A204.1 (cell line): ENCODE measurements around the gene WNK1.
A peak's percentile ranks its signal among the peaks of the same experiment; 100 is the strongest.
"Not testable (repeated sequence)": the region's sequence is repeated elsewhere in the genome, so short reads cannot be mapped to it uniquely, and the experiment has no call there.

Experiments used
- FAIRE-seq: peaks from 2 replicates; lab custom pipeline; 2012; peaks lifted over from hg19 to GRCh38; lab: Jason Lieb, UNC

The WNK1 gene

DNA sequence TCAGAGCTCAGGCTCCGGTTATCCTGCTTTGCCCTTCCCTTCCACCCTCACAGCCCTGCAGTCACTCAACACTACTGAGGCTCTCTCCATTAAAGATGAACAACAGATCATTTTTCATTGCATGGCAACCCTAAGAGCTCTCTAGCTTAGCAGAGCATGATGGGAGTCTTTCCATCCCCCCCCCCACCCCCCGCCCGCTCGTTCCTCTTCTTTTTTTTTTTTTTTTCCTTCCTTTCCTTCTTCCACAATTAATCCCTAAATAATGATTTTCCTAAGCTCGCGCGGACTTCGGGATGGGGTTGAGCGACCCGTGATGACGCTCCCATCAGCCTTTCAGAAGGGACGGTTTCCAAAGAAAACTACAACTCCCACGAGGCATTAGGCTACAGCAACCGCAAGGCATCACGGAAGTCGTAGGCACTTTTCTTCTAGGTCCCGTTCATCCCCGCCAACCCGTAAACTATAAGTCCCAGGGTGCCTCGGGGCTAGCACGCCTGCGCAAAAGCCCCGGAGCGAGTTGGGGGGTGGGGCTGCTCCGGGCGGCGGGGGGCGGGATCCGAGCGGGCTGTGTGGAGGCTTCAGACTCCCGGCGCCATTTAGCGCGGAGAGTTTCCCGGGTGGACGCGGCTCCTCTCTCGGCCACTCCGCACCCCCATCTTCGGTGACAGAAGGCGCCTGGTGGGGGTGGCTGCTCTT lies at the start of gene WNK1:
Gene WNK1, plus strand, starts transcription at position 581 of the 696 bp plus-strand sequence. CDS start 987 bp downstream, outside the sequence.
- FAIRE-seq: peak; percentile 97

DNA sequence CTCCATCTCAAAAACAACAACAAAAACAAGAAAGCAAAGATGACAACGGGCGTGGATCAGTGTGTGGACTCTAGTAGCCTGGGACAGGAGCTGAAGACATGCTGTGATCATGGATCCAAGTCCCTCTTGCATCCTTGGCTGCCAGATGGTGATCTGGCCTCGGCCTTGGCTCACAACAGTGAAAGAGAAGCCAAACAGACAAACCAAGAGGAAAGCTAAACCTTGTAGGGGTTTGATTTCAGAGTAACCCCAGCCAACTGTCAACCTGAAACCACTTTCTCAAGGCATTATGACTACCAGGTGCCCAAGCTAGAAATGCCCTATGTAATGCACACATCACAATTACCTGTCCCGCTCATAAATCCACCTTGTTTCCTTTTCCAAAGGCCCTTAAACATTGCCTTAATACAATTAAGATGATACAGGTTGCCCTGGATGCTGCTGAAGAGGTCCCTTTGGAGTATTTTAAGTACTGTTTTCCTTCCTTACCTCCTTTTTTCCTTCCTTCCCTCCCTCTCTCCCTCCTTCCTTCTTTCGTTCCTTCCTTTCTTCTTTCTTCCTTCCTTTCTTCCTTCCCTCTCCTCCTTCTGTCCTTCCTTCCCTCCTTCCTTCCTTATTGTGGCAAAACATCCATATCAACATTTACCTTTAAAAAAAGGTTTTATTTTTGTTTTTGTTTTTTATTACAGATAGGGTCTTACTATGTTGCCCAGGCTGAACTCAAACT lies 47.7 kb upstream of the WNK1 start:
- FAIRE-seq: no peak

DNA sequence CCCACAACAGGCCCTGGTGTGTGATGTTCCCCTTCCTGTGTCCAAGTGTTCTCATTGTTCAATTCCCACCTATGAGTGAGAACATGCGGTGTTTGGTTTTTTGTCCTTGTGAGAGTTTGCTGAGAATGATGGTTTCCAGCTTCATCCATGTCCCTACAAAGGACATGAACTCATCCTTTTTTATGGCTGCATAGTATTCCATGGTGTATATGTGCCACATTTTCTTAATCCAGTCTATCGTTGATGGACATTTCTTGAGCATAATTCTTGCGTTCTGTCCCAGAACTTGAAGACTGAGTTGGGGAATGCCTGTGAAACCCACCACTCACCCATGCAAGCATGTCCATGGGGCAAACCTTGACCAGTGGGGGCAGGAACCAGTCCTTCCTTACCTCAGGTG lies 44.3 kb upstream of the WNK1 start:
- FAIRE-seq: not testable (repeated sequence)

DNA sequence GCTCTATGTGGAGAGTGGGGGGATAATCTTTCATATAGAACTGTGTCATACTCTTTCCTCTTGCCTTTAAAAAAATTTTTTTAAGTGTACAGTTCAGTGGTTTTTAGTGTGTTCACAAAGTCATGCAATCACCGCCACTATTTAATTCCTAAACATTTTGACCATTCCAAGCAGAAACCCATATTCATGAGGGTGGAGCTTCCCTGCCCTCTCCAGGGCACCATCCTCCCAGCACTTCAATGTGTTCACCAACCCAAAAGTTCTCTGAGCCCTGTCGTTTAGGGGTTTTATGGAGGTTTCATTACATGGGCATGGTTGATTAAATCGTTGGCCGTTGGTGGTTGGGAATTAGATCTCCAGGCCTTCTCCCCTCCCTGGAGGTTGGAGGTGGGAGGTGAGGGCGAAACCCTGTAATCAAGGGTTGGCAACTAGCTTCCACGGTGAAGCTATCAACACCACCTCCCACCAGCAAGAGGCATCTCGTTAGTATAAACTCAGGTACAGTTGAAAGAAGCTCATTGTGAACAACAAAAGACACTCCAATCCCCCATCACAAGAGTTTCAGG lies 42.8 kb upstream of the WNK1 start:
- FAIRE-seq: no peak

DNA sequence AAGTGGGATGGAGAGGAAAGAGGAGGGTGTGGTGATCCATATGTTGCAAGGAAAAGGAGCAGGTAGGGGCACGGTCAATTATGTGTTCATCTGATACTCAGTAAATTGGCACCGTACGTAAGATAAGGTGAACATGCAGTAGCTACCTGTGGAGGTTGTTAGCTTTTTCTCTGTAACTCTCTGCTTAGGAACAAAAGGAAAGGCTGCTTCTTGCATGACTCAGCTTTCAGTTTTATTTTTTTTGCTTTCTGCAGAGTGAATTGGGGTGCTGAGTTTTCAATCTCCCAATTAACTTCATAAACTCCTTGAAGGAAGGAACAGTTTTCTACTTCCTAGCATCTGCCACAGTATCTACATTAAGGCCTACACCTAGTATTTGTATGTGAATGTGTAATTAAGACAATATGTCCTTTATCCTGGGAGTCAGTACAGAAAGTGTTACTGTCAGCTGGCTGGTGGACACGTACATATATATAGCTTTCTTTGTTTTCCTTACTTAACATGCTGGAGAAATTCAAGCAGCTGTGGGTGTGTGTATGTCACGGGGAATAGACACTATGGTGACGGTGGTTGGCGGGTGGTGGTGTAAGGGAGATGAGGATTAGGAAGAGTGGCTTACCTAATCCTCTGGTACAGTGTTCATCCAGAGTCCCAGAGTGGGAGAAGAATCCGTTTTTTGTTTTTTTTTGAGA lies 40.1 kb upstream of the WNK1 start:
- FAIRE-seq: no peak

DNA sequence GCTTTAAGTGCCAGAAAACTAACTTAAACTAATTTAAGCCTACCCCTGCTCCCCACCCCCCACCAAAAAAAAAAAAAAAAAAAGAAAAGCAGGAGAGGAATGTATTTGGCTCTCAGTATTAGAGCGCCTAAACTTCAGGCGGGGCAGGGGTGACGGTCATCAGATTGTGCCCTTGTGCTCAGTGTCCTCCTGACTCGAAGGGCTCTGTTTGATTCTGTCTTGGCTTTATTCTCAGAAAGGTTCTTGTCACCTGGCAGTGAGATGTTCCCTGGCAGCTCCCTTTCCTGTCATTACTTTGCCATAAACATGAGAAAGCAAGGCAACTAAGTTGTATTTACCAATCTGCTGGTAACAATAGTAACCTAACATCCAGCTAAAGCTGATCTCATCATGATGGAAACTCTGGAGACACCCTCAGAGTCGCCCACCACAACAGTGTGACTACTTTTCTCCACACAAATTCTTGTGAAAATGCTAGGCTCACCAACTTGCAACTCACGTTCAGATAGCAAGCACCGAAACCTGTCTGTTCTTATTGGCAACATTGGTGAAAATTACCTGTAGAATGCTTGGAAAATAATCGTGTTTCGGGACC lies 39.0 kb upstream of the WNK1 start:
- no peak for FAIRE-seq

DNA sequence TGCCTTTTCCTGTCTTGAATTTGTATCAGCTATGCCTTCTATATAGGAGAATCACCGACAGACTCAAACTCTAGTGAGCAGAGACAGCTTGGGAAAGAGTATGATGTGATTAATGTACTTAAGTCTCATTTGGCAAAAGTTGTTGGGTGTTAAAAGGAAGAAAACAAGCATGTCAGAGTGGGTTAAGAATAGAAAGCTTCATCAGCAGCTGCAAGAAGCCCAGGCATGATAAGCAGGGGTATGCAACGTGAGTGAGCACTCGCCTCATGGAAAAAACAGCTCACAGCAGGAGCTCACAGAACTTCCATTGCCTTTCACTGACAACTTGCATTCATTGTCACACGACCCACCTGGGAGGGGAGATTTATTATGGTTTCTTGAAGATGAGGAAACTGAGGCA lies 35.9 kb upstream of the WNK1 start:
- FAIRE-seq: no peak

DNA sequence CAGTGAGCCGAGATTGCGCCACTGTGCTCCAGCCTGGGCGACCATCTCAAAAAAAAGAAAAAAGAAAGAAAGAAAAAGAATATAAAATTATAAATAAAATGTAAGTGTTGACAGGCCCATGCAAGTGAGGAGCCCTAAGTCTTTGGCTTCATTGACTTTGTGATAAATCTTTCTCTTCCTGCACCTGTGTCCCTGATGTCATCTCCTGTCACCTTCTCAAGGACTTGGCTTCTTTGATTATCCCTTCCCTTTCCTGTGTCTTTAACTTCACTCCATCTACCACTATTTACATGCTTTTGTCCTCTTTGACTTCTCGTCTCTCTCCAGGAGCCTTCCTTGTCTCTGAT lies 33.6 kb upstream of the WNK1 start:
- FAIRE-seq: no peak

DNA sequence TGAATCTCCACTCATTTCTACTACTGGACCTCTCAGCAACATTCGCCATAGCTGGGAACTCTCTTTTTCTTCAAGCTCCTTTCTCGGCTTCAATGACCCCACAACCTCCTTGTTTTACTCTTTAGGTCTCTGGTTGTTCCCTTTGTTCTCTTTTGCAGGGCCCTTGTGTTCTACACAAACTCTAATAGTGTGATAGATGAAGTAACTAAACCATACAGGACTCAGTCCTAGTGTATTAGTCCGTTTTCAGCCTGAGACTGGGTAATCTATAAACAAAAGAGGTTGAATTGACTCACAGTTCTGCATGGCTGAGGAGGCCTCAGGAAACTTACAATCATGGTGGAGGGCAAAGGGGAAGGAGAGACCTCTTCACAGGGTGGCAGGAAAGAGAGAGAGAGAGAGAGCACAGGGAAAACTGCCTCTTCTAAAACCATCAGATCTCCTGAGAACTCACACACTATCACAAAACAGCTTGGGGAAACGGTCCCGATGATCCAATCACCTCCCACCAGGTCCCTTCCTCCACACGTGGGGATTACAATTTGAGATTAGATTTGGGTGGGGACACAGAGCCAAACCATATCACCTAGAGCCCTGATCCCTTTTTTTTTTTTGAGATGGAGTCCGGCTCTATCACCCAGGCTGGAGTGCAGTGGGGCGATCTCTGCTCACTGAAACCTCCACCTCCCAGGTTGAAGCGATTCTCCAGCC lies 32.0 kb upstream of the WNK1 start:
- FAIRE-seq: no peak

DNA sequence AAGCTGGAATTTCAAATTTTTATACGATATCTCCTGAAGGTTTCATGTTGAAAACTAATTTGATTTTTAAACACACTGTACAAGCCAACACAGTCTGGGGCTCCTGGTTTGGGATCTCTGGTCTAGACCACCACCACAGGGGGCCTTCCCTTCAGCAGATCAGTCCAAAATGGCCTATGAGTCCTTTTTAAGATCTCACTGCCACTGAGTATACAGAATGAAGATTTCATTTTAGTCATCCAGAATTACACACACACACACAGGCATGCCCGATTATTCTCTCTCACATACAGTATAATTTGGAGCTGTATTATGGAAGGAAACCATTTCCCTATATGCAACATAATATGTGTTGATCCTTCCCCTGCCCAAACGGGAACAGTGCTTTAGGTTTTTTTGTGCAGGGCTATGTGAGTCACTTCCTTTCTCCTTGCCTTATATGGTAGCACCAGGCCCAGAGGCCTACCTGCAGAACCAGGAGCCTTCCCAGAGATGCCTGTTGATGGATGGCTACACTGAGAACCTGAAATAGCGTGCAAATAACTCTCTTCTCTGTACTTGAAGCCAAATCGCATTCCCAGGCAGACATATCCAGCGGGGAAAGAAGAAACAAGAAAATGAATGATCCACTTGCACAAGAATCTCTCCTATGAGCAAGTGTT lies 28.1 kb upstream of the WNK1 start:
- no peak for FAIRE-seq

DNA sequence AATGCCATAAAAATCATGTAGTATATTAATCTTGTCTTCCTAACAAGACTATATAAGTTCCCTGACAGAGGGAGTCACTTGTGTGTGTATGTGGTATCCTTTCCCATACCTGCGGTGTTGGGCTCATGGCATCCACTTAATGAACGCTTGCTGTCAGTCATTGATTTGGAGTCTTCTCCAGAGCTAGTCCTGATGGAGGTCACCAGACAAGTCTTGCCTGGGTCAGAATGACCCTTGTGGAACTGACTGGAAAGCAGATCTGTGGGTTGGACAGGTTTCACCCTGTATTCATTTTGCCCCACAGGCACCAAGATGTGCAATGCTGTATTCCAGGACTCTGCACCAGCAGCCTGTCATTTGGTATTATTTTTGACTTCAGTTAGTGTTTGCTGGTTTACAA lies 27.3 kb upstream of the WNK1 start:
- no peak for FAIRE-seq

DNA sequence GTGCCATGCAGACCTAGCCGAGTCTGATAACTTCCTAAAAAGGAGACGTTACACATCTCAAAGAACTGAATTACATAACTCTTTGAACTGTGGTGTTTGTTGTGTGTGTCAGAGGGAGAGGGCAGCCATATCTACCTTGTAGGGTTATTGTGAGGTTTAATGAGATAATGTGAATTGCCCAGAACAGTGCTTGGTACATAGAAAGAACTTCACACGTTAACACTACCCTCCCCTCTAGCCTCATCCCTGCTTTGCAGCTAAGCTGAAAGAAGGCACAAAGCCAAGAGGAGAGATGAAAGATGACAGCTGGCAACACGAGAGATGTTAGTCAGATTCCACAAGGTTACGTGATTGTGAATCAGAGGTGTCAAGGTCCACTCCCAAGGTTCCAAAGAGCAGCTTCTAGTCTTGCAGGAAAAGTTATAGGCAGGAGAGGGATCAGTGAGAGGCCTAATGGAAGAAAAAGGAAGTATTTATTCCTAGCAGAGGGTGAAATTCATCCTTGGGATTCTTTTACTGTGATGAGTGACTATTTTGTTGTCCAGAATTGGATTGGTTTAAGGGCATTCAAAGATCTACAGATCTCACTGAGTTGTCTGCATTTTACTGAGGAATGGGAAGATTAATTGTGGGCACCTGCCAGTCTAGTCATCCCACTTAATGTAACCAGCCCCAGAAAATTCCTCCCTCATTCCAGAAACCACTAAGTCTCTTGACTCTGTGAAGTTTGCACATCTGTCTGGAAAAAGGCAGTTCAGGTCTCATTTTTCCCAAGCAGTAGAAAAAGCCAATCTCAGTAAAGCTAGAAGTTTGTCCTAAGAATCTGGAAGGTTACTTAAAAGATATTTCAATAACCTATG lies 25.9 kb upstream of the WNK1 start:
- FAIRE-seq: no peak

DNA sequence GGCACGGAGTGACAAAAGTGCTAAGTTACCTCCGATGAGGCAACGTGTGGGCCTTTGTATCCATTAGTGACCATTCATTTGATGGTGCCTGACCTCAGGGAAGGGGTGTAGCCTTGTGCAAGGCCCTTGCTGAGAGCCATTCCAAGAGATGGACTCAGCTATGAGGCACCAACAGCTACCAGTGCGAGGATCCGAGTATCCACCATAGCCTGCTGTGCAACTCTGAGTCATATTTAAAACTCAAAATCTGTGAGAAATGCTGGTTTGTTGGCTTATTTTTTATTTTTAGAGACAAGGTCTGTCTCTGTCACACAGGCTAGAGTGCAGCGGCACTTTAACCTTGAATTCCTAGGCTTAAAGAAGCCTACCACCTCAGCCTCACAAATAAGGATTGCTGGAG lies 25.1 kb upstream of the WNK1 start:
- FAIRE-seq: no peak

DNA sequence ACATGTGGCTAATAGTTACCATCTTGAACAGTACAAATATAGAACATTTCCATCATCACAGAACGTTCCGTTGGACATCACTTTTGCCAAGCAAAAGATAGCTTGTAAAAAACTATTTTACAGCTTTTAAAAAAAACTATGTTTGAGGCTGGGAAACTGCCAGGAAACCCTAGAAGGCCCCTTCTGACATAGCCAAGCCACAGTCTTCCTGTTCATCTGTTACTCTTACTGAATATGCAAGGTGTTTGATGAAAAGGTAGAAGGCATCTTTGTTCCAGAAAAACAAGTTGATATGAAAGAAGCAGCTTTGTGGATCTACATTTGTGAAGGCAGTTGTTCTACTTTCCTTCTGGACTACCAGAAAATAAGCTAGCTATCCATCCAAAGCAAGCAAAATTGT lies 23.6 kb upstream of the WNK1 start:
- FAIRE-seq: no peak

DNA sequence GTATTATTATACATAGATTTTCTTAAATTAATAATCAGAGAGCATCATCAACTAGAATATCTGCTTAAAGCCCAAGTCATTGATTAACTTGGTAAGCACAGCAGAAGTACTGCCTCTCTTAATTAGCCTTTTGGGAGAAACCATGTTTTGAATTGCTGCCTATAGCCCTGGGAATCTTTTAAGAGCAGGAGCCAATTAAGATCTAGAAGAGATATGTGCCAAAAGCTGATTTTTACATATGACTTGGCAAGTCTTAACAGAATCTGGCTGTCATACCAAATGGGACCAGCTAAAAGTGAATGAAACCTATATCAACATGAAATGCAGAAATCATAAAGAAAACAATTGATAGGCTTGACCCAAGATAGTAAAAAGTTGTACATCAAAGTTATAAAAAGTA lies 23.2 kb upstream of the WNK1 start:
- no peak for FAIRE-seq

DNA sequence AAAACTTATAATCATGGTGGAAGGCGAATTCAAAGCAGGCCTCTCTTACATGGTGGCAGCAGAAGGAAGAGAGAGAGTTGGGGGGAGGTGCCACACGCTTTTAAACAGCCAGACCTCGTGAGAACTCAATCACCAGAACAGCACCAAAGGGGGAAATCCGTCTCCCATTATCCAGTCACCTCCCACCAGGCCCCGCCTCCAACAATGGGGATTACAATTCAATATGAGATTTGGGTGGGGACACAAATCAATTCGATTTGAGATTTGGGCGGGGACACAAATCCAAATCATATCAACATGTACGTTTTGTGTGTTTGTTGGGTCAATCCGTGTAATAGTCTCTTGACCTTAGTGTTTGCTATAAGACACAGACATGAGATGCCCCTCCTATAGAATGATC lies 21.8 kb upstream of the WNK1 start:
- no peak for FAIRE-seq

DNA sequence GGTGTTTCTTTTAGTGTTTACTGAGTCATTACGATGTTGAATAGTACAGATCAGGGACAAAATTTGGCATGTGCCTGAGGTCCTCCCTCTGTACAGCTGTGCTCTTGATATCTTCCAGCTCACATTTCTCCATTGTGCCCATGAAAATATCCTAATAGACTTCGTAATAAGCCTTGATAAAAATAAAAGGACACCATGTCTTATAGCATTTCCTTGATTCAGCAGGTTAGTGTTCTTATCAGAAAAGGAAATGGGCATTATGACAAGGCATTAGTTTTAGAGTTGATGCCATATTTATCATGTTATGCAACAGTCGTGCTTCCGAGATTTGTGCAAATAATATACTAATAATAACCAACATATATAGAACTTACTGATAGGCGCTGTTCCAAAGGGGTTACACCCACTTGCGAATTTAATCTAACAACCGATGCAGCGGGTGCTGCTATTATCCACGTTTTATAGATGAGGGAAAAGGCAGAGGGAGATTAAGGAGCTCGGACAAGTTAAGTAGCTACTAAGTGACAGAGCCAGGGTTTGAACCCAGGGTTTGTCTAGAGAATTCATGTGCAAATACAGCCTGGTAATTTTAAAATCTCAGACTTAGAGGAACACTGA lies 15.1 kb upstream of the WNK1 start:
- no peak for FAIRE-seq

DNA sequence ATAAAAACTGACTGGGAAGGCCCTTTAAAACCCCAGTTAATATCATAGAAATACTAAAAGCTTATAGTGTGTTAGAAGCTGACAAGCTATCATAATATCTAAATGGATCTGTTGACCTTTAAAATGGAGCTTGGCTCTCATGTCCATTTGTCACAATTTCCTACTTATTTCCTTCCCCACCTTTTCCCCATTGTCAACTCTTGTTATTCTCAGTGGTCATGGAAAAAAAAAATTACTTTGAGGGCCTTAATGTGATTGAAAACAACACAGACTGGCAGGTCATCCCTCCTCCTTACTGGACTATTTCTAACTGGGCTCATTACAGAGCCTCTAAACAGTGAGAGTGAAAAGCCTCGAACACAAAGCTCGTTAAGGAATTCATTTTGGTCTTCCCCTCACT lies 13.7 kb upstream of the WNK1 start:
- no peak for FAIRE-seq

DNA sequence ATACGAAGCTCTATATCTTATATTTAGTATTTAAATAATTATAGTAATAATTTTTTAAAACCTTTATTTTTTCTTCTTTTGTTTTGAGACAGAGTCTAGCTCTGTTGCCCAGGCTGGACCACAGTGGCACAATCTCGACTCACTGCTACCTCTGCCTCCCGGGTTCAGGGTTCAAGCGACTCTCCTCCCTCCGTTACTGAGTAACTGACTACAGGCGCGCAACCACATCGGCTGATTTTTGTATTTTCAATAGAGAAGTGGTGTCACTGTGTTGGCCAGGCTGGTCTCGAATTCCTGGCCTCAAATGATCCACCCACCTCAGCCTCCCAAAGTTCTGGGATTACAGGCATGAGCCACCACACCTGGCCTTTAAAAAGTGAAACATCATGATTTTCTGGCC lies 13.0 kb upstream of the WNK1 start:
- no peak for FAIRE-seq

DNA sequence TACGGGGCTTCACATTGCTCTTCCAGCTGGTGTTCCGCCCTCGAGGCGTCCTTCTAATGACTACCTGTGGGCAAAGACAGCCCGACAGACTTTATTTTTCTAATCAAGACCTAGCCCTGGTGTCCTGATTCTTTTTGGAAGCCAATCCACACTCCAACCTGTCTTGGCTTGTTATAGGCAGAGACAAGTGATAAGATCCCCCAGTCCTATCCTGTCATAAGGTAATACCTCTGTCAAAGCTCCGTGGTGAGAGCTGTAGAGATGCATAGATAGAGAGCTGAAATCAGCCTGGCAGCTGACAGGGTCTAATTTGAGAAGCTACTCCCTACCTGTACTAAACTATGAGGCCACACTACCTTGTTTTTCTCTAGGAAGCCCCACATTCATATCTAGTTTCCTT lies 11.5 kb upstream of the WNK1 start:
- no peak for FAIRE-seq
